ENCODE results near the gene NFATC4.

The NFATC4 gene

DNA sequence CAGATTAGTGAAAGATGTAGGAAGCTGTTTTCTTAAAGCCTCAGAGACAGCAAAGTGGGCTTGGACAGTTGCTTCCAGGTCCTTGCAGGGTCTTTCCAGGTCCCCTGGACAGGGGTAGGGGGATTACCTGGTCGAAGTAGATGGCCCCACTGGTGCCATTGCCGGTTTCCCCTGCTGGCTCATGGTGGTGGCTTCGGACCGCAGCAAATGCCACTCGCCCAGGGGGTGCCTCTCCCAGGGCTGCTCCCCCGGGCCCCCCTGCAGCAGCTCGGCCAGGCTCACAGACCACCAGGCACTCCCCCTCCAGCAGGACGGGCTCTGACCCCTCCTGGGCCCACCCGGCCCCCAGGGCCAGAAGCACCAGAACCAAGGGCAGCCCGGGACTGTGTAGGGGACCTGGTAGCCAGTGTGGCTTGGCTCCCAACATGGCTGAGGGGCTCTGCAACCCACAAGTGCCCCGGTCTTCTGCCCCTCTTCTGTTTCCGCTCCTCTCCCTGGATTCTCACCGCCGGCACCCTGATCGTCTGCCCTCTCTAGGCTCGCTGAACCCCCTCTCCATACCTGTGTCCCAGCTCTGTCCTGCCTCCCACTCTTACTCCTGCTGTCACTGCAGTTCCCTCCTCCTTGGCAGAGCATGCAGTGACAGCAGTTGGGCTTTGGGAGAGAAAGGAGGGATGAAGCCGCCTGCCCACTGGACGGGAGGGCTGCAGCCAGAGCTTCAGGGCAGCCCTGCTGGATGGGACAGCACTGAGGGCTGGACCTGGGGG, 60.8 kb downstream of the NFATC4 start:
- no peak for DNase-seq (ENCODE audit: low read depth in 2 of 2)

More for the DNA sequence above, 60.8 kb downstream of the NFATC4 start:
- H3K4me3 ChIP-seq (replicated peaks in 1 of 2; ENCODE audit: low read depth in 2 of 2, low read length in 2 of 2): peak overlapping the region in 1 of 2 donors; percentile 84
- no peak for TF ChIP-seq CTCF (IDR thresholded peaks at IDR 0.05; ENCODE audit: low read depth, low read length)
